HG03439 (cell line): ENCODE results near the gene GPD1.

Experiments
- ATAC-seq: cut with Tn5 transposase; IDR thresholded peaks from one replicate; pipeline ENCODE4 v1.9.1; 2021; ENCODE audit warnings: mild to moderate bottlenecking, moderate library complexity; ENCODE audit not compliant: unreplicated experiment

The GPD1 gene

GRCh38 chr12:50103767-50104321 lies at the start of gene GPD1:
GPD1 (plus strand) TSS chr12:50104008; CDS start chr12:50104051, 43 bp downstream.
- no peak for ATAC-seq

- ATAC-seq = no peak
Measured at GRCh38 chr12:50055831-50056638, 47.8 kb upstream of the GPD1 start.

- ATAC-seq = no peak
Measured at GRCh38 chr12:50056639-50056976, 47.2 kb upstream of the GPD1 start.

GRCh38 chr12:50057000-50057841 lies 46.6 kb upstream of the GPD1 start, which contains the start of gene ASIC1:
ASIC1 (plus strand) TSS chr12:50057596; CDS start chr12:50058767, 1,171 bp downstream.
- no peak for ATAC-seq

GRCh38 chr12:50057896-50058670 lies 45.7 kb upstream of the GPD1 start:
- no peak for ATAC-seq

- ATAC-seq = no peak
Measured at GRCh38 chr12:50058743-50059312, 45.0 kb upstream of the GPD1 start.

GRCh38 chr12:50059440-50060119 lies 44.2 kb upstream of the GPD1 start:
- ATAC-seq = no peak

- ATAC-seq = no peak
Measured at GRCh38 chr12:50060120-50060468, 43.7 kb upstream of the GPD1 start.

GRCh38 chr12:50061171-50061570 lies 42.6 kb upstream of the GPD1 start:
- ATAC-seq = no peak

GRCh38 chr12:50061946-50062686 lies 41.7 kb upstream of the GPD1 start:
- no peak for ATAC-seq

GRCh38 chr12:50062728-50063460 lies 40.9 kb upstream of the GPD1 start:
- ATAC-seq = no peak

- no peak for ATAC-seq
Measured at GRCh38 chr12:50065726-50066310, 38.0 kb upstream of the GPD1 start.

GRCh38 chr12:50066402-50066801 lies 37.4 kb upstream of the GPD1 start:
- no peak for ATAC-seq

GRCh38 chr12:50069069-50069468 lies 34.7 kb upstream of the GPD1 start:
- no peak for ATAC-seq

- no peak for ATAC-seq
Measured at GRCh38 chr12:50069539-50069938, 34.3 kb upstream of the GPD1 start.

GRCh38 chr12:50070314-50071060 lies 33.3 kb upstream of the GPD1 start:
- no peak for ATAC-seq

GRCh38 chr12:50072198-50072907 lies 31.5 kb upstream of the GPD1 start:
- no peak for ATAC-seq
